NB4 (cell line): ENCODE data around the gene HEMGN.

Source experiments
- CTCF ChIP-seq: IDR thresholded peaks from one replicate; pipeline ENCODE4 v1.5.1; 2012; ENCODE audit warnings: low read depth, low read length
- MAX ChIP-seq: IDR thresholded peaks from 2 replicates; pipeline ENCODE4 v1.6.1; 2011; ENCODE audit warnings: low read depth, low read length
- POLR2A ChIP-seq: IDR thresholded peaks from 2 replicates; pipeline ENCODE4 v1.6.1; 2011; ENCODE audit warnings: mild to moderate bottlenecking; ENCODE audit not compliant: insufficient read length; ENCODE audit errors: extremely low read depth

GRCh38 chr9:97928986-97929604 lies 8.9 kb downstream of the HEMGN start:
- no peak for TF ChIP-seq MAX
- no peak for TF ChIP-seq CTCF
- no peak for TF ChIP-seq POLR2A
